ENCODE data around the gene PARN. TPM values are rescaled to one million over a fixed set of nuclear protein-coding genes. Genes with fewer than 3 reads are reported as not detected.

Gene PARN
- total and polyA plus RNA-seq, 2 of the 8 experiments (the other 6 are each of a cell fraction or from before 2014, with no cell fraction given): 24.5 to 44.6 TPM

- TF ChIP-seq JUND (IDR thresholded peaks at IDR 0.05; ENCODE audit: low read length) (no peak), TAF7 (optimal IDR thresholded peaks at IDR 0.05; ENCODE audit: borderline replicate concordance, low read depth, low read length) (no peak), BACH1 (IDR thresholded peaks at IDR 0.05; ENCODE audit: low read length) (no peak), POLR2AphosphoS5 (IDR thresholded peaks at IDR 0.05; ENCODE audit: low read depth, low read length) (no peak), HDAC2 (IDR thresholded peaks at IDR 0.05; ENCODE audit: borderline replicate concordance in 1 of 2, low read depth in 2 of 2, low read length in 2 of 2) (no peak), POU5F1 (IDR thresholded peaks at IDR 0.05; ENCODE audit: low read depth, low read length) (no peak), SIRT6 (IDR thresholded peaks at IDR 0.05; ENCODE audit: low read length) (no peak), CEBPB (IDR thresholded peaks at IDR 0.05; ENCODE audit: low read depth, low read length) (no peak), SP1 (IDR thresholded peaks at IDR 0.05; ENCODE audit: low read depth, low read length) (no peak), PHF8 (conservative IDR thresholded peaks at IDR 0.05; ENCODE audit: low read depth, low read length) (no peak)
Observed at GRCh38 chr16:14497245-14498082, 132.6 kb downstream of the PARN start (continued).
